T-helper 2 cell treated with Interferon-gamma antibody and Interleukin-4, amounts not matched to agents 100 ng/mL and 5 ng/mL, for 36 hours (primary cell): Measurements from ENCODE around the gene NECTIN3. TPM values are rescaled to one million over a fixed set of nuclear protein-coding genes. Genes with fewer than 3 reads are reported as not detected.

ENCODE experiments used
- intact Hi-C: fragments of 100-400 bp; cut with micrococcal nuclease; formaldehyde crosslinking; loops from one replicate; pipeline ENCODE4 v1.15.1; 2023
- total RNA-seq: library from RNA; stranded (reverse); gene quantifications from 2 replicates; pipeline ENCODE4 v1.2.3, GENCODE V29; 2022

NECTIN3 gene
- total RNA-seq, 1 donor from 2014 or later, result 1.5 TPM

DNA sequence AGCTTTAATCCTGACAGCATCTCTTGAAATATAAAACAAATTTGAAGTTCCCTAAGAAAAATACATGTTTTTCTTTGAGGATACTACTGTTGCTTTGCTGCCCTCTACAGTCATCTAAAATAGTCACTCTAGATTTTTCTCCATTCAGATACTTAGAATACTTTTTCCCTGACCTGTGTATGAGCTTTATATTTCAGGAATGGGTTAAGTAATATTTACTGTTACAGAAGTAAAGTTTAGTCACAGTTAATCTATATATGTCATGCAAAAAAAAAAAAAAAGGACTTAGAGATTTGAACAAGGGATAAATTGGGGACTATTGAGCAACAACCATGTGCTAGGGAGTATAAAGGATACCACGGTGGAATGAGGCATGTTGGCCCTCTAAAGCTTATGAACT is 8.8 kb downstream of the NECTIN3 start:
- intact Hi-C loops, result no loop called here

DNA sequence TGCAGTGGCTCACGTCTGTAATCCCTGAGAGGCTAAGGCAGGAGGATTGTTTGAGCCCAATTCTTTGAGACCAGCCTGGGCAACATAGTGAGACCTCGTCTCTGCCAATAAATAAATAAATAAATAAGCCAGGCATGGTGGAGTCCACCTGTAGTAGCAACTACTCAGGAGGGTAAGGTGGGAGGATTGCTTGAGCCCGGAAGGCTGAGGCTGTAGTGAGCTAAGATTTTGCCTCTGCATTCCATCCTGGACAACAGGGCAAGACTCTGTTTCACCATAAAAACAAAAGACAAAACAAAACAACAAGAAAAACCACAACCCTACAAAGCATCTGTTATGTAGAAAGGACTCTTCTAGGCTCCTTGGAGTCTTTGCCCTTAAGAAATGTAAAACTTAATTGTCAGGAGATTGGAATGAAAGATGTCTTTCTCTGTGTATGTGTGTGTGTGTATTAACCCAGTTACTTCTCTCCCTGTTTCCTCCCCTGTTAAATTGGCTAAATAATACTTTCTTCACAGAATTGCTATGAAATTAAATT is 9.5 kb downstream of the NECTIN3 start:
- intact Hi-C loops, result no loop called here

DNA sequence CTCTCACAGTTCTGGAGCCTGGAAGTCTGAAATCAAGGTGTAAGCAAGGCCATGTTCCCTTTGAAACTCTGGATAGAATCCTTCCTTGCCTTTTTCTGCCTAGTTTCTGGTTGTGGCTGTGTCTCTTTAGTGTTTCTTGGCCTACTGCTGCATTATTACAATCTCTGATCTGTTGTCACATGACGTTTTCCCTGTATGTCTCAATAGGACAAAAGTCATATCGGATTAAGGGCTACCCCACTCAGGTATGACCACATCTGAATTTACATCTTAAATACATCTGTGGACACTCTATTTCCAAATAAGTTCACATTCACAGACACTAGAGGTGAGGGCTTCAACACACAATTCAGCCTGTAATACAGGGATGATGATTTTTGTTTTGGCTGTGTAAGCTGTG is 13.3 kb downstream of the NECTIN3 start:
- intact Hi-C loops, result no loop called here

DNA sequence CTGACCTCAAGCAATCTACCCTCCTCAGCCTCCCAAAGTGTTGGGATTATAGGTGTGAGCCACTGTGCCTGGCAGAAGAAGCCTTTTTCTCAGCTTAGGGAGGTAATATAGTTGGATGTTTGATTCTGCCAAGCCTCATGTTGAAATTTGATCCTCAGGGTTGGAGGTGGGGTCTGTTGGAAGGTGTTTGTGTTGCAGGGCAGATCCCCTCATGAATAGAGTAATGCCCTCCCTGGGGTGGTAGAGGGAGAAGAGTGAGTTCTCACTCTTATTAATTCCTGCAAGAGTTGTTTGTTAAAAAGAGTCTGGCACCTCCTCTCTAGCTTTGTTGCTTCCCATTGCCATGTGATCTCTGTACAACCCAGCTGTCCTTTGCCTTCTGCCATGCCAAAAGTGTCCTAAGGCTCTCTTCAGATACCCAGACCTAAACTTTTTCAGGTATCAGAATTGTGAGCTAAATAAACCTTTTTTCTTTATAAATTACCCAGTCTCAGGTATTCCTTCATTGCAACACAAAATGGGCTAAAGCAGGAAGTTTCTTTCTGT is 16.4 kb downstream of the NECTIN3 start:
- intact Hi-C loops, result no loop called here

DNA sequence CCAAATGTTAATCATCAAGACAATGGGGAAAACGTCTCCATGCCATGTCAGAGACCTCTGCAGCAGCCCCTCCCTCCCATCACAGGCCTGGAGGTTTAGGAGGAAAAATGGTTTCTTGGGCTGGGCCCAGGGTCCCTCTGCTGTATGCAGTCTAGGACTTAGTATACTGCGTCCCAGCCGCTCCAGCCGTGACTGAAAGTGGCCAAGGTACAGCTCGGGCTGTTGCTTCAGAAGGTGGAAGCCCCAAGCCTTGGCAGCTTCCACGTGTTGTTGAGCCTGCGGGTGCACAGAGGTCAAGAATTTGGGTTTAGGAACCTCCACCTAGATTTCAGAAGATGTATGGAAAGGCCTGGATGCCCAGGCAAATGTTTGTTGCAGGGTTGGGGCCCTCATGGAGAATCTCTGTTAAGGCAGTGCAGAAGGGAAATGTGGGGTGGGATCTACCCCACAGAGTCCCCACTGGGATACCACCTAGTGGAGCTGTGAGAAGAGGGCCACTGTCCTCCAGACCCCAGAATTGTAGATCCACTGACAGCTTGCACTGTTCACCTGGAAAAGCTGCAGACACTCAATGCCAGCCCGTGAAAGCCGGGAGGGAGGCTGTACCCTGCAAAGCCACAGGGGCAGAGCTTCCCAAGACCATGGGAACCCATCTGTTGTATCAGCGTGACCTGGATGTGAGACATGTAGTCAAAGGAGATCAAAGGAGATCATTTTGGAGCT is 25.0 kb downstream of the NECTIN3 start:
- intact Hi-C loops, result no loop called here

DNA sequence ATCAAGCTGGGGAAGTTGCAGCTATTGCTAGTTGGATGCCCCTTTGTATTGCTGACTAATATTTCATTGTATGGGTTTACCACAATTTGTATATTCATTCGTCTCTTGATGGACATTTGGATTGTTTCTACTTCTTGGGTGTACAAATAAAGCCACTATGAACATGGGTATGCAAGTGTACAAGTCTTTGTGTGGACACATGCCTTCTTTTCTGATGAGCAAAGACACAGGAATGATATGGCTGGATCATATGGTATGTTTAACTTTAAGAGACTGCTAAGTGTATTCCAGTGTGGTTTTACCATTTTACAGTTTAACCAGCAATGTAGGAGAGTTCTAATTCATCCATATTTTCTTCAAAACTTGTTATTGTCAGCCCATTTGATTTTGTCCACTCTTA is 32.2 kb downstream of the NECTIN3 start:
- intact Hi-C loops, result no loop called here

DNA sequence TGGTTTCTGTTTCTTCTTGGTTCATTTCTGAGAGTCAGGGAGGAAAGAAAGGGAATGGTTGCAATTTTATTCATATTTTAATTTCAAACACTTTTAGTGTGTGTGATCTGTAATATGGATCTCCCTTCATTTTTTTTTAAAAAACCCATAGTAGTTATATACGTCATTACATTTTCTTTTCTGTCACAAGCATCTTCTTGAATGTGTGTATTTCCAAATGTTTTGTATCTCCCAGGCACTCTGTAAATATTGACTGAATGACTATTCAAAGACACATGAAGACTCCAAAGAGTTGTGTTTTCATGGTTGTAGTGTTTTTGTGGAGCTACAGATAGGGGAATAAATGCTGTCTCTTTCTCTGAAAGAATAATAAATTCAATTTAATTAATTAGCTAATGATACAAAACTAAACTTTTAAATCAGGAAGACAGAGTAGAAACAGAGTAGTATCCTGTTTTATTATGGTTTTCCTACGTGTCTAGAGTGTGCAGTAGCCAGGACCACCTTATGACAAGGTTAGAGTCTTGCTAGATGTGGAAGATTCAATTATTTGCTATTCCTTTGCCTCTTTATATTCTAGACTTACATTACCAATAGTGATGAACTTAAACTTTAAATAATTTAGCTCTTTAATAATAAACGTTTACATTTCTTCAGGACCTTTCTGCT is 35.5 kb downstream of the NECTIN3 start:
- intact Hi-C loops, result no loop called here

DNA sequence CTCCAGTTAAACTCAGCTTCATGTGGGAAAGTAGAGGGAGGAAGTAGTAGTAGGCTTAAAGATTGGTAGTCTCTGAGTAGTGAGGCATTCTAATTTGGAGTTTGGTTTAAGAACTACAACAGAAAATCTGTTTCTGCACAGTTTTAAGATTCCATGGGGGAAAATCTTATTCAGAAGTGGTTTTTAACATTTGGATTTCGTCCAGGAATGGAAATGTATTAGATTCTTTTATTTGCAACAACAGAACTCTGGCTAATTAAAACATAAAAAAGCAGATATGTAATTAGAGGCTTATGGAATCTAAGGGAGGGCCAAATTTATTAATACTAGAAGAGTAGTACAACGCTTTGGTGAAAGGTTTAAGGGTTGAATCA is 36.0 kb downstream of the NECTIN3 start:
- intact Hi-C loops, result no loop called here

DNA sequence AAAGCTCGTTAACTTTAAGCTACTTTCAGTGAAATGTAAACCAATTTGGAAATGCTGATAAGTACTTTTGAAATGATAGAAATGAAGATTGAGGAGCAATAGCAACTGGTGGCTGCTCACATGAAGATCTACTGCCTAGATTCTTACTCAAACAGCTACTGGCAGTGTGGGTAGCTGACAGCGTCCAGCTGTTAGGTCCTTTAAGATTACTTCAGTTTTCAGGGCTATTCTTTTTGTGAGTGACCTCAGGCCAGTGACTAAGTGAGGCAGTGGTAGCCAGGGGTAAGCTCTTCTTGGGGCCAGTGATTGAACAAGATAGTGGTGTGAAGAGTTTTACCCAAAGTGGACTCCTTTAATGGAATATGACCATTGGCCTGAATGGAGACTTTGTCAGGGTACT is 41.3 kb downstream of the NECTIN3 start:
- intact Hi-C loops, result no loop called here

DNA sequence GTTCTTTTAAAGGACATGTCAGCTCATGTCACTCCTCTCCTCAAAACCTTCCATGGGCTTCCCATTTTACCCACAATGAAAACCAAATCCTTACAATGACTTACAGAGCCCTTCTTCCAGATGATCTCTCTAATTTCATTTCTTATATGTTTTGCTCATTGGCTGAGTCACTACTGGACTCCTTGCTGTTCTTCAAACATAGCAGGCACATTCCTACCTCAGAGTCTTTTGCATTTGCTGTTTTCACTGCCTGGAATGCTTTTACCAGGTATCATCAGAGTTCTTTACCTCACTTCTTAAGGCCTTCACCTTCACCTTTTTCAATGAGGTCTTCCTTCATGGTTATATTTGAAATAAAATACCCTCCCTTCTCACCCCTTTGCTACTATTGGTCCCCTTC is 57.3 kb downstream of the NECTIN3 start:
- intact Hi-C loops, result no loop called here

DNA sequence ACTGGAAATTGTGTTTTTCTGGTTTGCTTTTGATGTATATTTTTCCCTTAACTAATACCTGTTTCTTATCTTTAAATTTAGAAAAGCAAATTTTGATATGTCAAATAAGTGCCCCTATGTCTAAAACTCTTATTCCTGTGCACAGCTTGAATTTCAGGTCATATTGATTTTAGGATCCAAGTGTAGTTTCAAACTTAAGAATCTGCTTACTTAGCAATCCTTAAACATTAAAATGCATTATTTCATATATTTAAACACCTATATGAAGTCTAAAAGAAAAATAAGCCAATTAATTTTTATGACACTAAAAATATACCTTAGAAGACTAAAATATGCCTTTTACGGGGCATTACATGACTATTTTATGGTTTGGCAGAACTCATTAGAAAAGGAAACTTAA is 59.2 kb downstream of the NECTIN3 start:
- intact Hi-C loops, result no loop called here

DNA sequence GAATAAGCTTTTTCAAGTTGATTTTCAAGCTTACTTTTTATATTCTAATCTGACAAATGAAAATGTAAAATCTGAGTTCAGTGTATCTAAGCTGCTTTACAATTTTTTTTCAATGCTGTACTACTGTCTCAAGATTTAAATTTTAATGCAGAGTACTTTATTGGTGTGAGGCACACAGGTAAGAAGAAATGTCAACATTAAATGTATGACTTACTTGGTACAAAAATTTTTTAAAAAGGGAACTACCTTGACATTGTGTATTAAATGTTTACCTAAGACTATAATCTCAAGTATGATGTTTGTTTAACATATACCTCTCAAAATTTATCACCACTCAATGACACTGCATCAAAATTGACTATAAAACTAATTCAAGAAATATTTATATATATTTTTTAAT is 62.7 kb downstream of the NECTIN3 start:
- intact Hi-C loops, result no loop called here

DNA sequence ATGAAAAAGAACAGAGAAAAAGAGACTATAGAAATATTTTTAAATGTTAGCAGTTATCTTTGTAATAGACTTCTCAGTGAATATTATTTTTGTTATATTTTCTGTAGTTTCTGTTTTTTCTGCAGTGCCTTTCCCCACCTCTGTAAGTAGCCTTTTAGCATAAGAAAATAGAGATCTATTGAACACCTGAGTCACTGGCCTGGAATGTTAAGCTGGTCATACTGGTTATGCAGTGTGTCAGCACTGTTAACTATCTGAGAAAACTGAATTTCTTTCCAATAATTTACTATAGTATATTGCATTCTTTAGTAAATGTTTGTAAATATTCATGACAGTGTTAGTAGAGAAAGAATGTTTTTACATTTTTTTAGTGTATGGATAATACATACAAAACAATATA is 79.8 kb downstream of the NECTIN3 start:
- intact Hi-C loops, result no loop called here

DNA sequence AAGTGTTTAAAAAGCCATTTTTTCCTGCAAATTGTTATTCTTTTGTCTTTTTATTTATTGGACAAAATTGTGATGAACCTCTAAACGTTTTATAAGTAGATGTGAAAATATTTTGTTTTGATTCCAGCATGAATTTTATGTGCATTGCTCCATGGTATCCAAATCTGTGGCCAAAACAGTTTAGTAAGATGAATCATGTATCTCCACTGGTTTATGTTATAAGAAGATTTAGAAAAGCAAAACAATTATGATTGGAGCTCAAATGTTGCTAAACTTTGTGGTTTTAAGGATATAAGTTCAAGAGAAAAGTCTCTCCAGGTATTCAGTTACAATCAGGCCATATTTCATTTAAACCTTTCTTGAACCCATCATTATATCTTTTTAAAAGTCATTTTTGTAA is 80.9 kb downstream of the NECTIN3 start:
- intact Hi-C loops, result no loop called here

DNA sequence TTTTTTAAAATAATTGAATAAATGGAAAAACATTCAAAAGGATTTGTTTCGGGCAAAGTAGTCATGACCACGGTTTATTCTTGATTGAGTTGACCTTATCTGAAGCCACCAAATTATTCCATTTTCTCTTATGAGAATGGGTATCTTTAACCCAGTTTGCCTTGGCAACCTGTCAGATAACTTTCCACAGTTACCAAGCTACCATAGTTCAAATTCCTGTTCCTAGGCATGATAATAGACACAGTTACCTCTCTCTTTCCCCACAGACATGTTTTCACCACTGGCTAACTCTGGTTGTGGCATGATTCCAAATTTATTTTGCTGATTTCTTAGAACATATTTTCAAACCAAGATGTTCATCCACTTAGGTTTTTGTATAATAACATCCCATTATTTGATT is 84.9 kb downstream of the NECTIN3 start:
- intact Hi-C loops, result no loop called here

DNA sequence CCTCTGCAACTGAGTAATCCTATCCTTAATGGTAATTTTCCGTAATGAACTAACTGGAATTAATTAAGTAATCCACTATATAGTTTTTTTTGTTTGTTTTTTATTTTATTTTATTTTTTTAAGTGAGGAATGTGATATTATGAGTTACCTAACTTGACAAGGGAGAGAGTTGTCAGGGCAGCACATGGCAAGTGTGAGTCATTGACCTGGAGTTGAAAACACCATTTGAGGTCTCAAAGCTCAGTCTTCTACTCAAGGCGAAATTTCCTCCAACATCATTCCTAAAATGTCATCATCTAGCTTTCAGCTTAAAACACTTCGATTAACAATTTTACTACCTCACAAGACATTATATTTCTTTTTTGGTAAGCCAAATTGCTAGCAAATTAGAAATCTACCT is 87.8 kb downstream of the NECTIN3 start:
- intact Hi-C loops, result no loop called here

DNA sequence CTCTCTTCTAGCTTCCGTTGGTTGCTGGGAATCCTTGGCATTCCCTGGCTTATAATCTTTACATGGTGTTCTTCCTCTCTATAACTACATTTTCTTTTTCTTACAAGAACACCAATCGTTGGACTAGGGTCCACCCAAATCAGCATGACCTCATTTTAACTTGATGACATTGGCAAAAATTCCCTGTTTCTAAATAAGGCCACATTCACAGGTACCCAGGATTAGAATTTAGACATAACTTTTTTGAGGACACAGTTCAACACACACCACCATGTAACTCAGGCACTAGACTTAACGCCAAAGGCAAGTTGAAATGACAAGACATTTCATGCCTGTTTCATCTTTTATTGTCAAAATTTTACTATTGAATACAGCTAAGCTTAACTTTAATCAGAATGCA is 93.0 kb downstream of the NECTIN3 start:
- intact Hi-C loops, result no loop called here

DNA sequence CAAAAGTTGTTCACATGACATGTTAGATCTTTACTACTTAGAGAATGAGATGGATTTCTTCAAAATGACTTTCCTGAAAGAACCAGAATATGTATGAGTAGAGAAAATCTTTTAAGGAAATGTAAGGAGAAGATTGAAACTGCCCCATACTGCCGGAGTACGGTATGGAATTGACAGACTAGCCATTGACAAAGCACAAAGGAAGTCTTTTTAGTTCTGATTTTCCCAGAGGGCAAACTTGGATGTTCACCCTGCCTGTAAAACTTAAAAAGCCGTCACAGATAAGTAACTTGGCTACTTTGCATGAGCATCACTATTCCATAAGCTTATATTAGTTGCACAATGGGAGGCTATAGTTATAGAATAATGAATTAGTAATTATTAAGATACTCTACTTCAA is 93.8 kb downstream of the NECTIN3 start:
- intact Hi-C loops, result no loop called here

DNA sequence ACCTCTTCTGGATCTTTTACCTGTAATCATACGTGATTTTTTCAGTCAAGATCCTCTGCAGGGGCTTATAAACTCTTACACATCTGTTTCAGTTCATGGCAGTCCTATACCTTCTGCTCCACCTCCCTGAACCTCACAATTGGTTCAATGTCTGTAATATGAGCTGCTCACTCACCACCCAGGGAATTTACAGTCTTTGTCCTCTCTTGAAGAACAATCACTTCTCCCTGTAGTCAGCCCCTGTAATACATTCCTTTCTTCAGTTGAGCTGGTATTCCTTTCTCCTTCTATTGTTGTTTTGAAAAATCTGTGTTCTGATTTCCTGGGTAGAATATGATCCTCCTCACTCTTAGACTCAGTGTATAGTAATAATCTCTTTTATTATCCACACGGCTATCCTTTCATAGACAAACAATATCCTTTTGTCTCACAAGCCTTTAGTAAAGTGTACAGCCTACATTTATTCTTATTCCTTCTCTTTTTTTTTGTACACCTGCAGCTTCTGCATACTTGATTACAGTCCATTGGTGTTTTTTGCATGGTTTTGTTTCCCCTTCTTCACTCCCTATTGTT is 101.8 kb downstream of the NECTIN3 start:
- intact Hi-C loops, result no loop called here

DNA sequence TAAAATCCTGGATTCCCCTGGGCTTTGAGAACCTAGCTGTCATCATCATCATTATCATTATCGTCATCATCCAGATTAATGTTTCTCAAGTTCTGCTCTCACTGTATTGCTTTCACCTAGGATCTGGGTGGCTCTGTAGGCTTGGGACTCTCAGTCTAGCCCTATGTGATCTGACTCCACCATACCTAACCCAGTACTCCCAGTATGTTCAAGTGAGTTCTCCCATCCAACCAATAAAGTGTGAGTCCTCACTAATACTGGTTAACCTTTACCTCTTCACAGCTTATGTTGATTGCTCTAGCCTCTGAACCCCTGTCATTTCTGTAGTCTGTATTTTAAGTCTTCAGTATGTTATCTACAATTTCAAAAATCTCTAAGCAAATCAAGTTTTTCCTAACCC is 102.3 kb downstream of the NECTIN3 start:
- intact Hi-C loops, result no loop called here

DNA sequence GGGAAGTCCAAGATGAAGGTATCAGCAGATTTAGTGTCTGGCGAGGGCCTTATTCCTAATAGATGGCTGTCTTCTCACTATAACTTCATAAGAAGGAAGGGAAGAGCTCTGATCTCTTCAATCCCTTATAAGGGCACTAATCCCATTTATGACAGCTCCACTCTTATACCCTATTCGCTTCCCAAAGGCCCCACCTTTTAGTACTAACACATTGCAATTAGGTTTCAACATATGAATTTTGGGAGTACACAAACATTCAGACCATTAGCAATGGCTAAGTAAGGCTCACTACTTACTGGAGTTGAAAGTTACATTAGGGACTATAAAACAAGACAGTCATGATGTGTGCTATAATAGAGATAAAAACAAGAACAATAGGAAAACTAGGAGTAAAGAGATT is 118.9 kb downstream of the NECTIN3 start:
- intact Hi-C loops, result loop anchor here (5.0 kb wide), 1 partner anchor 47 kb away; no protein-coding TSS in a partner anchor

DNA sequence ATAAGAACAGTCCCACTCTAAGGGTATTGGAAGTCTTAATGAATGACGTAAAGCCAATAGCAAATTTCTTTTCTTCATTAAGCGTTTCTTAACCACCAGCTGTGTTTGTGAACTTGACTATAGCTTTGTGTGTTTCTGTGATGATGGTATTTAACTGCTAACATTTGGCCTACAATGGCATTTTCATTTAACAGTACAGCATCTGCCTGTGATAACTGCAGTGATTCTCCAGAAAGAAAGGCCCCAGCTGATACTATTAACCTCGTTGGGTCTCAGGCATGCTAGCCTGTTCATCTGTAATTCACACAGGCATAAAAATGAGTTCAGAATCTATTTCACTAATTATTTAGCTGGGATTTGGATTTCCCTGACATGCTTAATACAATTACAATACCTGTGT is 121.9 kb downstream of the NECTIN3 start:
- intact Hi-C loops, result loop anchor here (5.0 kb wide), 1 partner anchor 44 kb away; no protein-coding TSS in a partner anchor
